Activated gamma-delta T cell treated with Interleukin-2 at 50 U/mL for 16 hours (primary cell): Measurements from ENCODE around the gene CNIH3.
"Not testable (repeated sequence)": the region's sequence is repeated elsewhere in the genome, so short reads cannot be mapped to it uniquely, and the experiment has no call there.

Source experiments
- DNase-seq: peaks from one replicate; pipeline ENCODE4 v3.0.0-alpha.2; 2020

Gene CNIH3

DNA sequence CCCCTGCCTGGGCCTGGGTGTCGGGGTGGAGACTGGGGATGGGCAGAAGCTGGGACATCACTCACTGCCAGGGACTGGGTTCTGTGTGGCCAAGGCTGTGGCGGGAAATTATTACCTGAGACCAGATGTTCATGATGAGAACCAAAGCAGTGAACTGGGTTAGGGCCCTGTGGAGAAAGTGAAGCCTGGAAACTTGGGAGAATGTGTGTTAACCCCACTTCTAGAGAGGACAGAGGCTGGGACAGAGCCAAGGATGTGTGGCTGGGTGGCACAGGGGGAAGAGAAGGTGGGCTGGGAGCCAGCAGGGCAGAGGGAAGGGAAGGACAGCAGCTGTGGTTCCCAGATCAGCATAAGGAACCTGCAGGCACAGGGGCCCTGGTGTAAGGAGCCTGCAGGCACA, 31.3 kb downstream of the CNIH3 start:
- no peak for DNase-seq

DNA sequence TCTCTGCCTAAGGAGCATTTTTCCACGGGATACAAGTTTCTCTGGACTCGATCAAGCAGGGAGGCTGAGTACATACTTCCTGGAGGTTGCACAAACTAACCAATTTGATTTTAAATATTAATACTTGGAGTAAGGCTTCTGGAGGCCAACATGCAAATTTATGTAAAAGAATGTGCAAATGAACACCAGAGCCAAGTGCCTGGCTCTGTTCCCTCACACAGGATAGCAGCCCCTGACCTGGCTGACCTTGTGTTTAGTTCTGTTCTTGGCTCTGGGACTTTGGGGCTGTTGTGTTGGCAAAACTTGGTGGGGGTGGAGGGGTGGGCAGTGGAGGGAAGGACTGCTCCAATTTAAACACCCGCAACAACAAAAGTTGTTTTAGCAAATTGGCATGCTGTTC, 34.2 kb downstream of the CNIH3 start:
- no peak for DNase-seq

DNA sequence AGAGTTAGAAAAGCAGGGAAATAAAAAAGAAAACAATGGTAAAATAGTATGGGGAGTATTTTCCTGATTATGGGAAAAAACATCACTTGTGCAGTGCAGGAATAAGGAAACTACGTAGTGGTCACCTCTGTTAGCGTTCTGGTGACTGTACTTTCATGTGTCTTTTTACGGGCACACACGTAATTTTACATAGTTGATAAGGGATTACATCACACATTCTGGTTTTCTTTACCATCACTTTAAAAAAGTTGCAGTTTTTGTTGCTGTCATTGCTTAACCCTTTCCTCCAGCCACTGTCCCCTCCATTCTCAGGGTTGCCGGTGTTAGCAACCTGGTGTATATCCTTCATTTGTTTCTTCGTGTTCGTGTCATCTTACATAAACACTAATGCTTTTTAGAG, 35.1 kb downstream of the CNIH3 start:
- no peak for DNase-seq

DNA sequence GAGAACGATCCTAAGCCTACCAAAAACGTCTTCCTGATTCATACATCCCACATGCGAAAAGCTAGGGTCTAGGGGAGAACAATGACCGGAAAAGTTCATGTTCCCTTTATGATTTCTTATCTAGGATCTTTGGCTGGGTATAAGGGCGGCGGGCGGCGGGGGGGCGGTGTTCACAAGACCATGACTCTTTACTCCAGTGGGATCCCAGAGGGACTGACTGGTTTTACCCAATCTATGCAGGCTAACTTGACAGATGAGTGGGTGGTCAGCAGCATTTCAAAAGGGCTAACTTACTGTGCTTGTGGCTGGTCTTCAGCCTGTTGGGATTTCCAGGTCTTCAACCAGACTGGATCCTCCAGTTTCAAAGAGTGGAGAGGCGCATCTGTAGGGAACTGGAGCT, 40.3 kb downstream of the CNIH3 start:
- no peak for DNase-seq

DNA sequence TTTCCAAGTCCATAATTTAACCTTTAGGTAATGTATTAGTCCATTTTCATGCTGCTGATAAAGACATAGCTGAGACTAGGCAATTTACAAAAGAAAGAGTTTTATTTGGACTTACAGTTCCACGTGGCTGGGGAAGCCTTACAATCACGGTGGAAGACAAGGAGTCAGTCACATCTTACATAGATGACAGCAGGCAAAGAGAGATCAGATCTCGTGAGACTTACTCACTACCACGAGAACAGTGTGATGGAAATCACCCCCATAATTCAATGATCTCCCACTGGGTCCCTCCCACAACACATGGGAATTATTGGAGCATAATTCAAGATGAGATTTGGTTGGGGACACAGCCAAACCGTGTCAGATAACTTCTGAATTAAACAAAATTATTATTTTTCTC, 44.0 kb downstream of the CNIH3 start:
- no peak for DNase-seq

DNA sequence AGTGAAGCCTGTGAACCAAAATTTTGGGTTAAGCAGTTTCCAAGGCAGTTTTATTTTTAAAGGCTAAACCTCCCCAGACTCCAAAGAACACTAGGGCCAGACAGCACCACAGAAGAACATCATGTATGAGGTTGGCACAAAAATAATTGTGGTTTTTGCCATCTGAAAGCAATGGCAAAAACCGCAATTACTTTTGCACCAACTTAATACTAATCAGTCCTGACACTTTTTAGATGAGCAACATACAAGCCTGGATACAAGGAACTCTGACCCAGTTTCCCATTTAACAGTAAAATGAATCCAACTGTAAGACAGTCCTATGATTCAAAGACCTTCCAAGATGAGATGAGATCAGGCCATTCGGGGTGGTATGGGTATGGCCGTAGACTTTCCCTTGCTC, 46.8 kb downstream of the CNIH3 start:
- no peak for DNase-seq

DNA sequence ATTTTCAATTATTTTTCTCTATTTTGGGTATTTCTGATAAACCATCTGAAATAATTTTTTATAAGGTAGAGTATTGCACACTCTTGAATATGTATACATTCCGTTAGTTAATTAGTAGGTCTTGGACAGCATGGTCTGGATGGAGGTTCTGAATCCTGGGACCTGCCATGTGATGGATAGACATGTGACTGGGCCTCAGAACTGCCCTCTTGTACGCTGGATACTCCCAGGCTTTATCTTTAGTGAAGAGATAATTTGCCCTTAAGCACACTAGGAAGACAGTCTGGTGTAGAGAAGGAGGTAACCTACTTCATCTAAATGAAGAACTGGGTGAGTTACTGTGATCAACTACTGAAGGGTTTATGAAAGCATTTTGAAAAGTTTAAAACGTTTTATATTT, 48.9 kb downstream of the CNIH3 start:
- no peak for DNase-seq

DNA sequence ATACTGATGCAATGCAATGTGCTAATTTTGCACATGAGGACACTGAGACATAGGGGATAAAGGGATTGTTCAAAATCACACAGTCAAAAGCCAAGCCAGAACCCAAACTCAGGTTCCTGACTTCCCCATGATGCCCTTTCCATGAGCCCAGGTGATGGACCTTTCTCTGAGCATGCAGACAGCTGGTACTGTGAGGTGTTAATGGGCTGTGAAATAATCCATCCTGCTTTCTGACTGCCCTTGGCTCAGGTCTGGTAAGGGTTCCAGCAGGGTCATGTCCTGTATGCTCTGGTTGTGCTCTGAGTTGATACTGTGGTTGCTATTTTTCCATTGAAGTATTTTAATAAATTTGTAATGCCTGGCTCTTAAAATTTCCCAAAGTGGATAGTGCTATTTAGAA, 50.0 kb downstream of the CNIH3 start:
- no peak for DNase-seq

DNA sequence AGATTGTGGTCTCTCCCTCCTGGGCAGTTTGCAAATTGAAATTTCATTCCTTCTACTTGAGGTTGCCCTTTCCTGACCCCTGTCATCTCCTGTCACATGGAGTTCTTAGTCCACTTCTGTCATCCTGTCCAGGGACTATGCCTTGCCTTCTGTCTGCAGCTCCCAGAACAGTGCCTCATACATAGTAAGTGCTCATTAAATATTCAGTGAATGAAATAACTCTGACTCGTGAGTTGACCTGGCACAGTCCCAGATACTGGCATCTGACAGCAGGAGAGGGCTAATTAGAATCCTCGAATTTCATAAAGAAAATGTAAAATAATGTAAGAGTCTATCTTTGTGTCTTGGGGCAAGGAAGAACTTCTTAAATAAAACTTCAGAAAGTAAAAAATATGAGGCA, 50.8 kb downstream of the CNIH3 start:
- no peak for DNase-seq

DNA sequence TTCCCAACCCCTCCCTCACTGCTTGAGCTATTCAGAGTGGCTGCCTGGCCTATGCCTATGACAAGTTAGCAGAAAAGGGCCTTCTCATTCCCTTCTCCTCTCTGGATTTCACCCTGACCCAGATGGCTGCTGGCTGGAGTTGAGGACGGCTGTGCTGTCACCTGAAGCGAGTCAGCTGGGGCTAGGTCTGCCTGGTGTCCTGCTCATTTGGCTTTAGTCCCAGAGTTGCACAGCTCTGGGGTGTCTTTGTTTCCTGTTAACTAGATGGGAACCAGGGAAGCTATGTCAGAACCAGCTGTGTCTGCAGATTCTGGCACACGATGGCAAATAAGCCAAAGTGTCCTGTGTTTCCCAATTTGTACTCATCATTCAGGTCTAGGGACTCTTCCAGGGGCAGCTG, 52.9 kb downstream of the CNIH3 start:
- no peak for DNase-seq

DNA sequence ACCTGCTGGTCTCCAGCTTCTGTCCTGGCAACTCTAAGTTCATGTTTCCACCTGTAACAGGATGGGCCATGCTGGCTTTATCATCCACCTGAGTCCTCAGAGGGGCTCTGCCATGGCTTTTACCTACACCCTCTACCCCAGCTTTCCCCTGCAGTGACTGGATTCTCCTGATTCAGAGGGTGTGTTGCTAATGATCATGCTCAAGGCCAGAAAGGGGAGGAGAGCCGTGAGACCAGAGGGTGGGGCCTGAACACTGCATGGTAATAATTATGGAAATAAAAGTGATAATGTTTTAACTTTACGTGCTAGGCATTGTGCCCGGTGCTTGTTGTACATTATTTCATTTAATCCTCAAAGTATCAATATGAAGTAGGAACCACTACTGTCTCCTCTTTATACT, 53.3 kb downstream of the CNIH3 start:
- DNase-seq: no peak

DNA sequence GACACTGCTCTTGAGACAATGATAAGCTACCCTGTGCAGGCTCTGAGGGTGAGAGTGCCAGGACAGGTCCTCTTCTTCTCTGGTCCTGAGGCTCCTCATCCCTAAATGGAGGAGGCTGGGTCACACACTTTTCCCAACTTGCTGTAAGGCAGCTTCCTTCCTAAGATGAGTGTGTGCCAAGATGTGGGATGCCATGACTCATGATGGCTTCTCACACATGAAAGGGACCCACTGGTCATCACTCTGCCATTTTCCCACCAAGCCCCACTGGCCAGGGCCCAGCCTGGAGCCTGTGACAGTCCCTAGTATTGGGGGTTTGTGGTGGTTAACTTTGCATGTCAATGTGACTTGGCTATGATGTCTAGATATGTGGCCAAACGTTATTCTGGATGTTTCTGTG, 54.4 kb downstream of the CNIH3 start:
- no peak for DNase-seq

DNA sequence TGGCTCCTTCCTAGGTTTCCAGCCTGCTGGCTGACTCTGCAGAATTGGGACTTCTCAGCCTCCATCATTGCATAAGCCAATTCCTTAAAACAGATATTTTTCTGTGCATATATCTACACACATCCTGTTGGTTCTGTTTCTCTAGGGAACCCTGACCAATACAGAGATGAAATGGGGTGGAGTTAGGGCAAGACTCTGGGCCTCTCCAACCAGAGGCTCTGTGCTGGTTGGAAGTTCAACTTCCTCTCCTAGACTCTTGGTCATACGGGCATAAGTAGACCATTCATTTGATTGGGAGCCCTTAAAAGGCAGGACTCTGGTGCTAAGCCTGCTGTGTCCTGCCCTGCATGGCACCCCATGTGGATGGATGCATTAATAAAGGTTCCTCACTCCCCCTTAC, 55.0 kb downstream of the CNIH3 start:
- no peak for DNase-seq

DNA sequence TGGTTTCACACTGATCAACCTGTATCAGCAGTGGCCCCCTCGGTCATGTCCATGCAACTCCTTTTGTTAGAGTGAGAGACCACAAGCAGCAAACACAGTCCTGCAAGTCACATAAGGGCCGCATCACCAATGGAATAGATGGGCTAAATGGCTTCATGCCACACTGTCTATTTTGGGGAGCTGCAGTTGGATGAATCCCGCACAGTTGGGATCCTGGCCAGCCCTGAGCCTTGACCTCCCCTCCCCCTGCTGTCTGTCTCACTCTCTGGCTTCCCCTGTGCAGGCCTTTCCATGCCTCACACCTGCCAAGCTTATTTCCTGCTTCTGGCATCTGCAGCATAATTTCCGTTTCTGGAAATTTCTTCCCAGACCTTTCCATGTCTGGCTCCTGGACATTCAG, 57.0 kb downstream of the CNIH3 start:
- DNase-seq: no peak

DNA sequence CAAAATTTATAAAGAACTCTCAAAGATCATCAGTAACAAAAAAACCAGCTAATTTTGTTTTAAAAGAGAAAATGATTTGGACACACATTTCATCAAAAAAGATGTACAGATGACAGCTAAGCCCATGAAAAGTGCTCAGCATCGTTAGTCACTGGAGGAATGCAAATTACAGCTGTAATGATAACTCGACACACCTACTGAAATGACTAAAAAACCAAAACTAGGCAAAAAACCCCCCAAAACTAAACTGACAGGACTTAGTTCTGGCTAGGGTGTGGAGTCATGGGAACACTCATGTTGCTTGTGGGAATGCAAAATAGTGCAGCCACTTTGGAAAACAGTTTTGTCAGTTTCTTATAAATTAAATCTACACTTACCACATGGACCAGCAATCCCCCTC, 59.5 kb downstream of the CNIH3 start:
- DNase-seq: no peak

DNA sequence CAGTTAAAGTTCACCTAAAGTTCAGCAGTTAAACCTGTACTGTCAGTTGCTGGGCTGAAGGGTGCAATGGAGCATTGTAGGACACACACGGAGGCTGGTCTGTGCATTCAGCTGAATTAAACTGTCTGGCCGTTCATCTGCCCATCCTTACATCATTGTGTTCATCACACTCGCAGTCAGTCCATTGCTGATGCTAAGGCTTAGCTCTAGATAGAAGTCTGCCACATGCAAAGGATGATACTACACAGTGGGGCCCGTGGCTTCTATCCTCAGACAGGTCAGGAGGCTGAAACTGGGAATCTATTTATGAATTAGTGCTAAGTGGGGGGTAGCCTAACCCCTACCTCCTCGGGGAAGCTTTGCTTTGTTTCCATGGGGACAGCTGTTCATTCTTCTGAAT, 60.4 kb downstream of the CNIH3 start:
- no peak for DNase-seq

DNA sequence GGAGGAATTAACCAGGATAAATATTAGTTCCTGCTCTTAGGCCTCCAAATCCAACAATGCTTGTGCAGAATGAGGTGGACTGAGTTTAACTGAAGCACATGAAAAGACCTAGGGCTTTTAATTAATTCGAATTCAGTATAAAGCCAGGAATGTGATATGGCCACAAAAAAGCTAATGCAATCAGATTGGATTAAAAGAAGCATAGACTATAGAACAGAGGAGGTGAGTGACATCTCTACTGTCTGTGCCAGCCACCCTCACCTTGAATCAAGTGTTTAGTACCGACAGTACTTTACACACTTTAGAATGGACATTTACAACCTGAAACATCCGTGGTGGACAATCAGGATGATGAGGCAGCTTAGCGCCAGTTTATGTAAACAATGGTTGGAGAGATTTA, 62.1 kb downstream of the CNIH3 start:
- DNase-seq: no peak

DNA sequence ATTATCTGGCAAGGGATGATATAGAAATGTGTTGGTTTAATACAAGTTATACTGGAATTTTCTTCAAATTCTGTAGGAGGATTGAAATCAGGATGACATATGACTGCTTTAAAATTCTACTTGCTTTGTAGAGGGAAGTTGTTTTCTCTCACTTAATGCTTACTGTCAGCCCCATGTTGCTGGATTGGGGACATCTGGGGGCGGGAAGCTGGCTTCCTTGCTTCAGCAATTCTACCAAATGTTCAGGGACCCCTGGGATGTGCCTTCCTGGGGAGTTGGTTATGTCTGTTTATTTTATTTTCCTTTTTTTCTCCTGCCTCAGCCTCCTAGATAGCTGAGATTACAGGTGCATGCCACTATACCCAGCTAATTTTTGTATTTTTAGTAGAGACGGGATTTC, 63.5 kb downstream of the CNIH3 start:
- no peak for DNase-seq

DNA sequence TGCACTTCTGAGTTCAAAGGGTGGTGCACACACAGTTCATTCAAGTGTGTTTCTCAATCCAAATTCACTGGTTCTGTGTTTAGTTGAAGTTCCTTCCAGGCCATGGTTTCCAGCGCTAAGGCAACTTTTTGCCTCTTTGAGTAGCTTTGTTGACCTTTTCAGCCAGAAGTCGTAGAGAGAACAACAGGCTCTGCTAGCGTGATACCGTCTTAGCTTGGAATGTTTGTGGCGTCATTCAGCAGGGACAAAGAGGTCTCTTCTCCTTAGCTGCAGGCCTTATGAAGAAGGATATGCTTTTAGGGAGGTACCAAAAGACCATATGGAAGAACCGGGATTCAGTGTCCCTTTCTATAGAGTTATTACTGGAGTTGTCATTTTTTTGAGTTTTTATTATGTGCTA, 65.7 kb downstream of the CNIH3 start:
- DNase-seq: no peak

DNA sequence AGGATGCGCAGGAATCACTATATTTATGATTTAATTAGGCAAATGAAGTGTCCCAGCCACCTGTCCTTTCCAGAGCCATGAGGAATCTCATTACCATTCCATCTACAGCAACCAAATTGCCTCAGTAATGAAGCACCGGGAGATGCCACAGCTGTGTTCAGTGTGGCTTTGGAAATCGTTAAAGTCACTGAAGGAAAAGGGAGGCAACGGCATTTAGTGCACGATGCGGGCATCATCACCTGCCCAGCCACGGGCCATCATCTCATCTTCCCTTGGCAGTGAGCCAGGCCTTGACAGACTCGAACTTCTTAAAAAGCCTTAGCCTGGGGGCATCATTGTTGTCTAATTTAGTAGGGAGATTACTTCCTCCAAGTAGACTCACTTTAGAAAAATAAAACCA, 67.8 kb downstream of the CNIH3 start:
- no peak for DNase-seq

DNA sequence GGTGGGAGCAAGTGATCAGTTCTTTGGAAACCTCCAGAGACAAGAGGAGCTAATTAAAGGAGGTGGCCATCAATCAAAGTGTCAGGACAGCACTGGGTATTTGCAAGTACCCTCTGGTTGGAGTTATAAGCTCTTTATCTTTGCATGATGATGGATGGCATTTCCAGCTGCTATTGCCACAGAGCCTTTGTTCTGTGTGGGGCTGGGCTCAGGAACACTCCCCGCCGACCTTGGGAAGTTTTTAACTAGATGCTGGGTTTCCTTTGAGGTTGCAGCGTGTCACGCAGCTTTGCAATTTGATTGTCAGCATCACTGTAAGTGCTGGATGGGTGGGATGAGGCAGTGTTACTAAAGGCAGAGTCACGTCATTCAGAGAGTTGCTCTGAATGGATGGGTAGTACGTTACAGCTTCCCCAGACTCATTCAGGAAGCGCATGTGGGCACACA, 68.9 kb downstream of the CNIH3 start:
- no peak for DNase-seq

DNA sequence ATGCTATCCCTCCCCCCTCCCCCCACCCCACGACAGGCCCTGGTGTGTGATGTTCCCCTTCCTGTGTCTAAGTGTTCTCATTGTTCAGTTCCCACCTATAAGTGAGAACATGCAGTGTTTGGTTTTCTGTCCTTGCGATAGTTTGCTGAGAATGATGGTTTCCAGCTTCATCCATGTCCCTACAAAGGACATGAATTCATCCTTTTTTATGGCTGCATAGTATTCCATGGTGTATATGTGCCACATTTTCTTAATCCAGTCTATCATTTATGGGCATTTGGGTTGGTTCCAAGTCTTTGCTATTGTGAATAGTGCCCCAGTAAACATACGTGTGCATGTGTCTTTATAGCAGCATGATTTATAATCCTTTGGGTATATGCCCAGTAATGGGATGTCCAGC, 70.0 kb downstream of the CNIH3 start:
- DNase-seq: not testable (repeated sequence)

DNA sequence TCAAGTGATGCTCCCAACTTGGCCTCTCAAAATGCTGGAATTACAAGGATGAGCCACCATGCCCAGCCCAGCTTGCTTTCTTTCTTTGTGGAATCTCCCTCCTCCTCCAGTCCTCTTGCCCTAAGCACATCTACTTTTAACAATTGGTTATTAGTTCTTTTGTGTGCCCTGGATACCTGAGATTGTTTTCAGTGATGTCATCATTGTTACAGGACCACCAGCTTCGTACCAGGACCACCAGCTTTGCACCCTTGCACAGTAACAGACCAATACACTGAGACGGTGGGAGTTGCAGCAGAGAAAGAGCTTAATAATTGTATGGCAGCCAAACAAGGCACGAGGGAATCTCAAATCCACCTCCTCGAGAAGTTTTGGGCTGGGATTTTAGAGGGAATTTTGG, 71.3 kb downstream of the CNIH3 start:
- DNase-seq: no peak

DNA sequence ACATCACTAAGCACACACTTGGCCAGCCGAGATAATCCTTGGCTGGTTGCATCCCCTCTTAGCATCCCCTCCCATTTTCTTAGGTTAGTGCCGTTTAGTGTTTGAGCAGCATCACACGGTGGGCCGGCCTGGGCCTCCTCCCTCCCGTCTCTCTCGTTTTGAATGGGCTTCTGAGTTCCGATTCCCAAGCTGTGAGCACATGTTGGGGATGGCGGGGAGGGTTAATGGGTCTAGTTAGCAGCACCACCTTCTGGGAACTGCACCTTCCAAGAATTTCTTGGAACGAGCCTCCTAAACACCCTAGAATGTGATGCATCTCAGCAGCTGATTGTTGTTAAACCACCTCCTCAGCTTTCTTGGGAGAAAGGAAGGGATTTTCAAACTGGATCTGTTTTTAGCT, 73.3 kb downstream of the CNIH3 start:
- no peak for DNase-seq

DNA sequence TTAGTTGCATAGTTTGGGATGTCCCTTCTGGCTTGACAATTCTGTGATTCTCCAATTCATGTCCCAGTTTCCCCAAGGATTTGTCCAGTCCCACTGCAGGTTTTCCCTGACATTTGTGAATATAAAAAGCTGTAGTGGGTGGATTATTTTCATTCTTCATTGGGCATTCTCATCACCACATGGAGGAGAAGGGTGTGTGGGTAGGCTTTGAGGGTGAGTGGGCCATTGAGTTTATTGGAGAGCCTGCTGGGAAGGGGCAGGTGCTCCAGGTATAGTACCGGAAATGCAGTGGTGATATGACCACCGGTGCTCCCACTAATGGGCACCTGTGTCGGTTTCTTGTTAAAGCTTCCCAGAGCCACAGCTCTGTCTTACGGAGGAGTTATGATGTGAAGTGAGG, 74.5 kb downstream of the CNIH3 start:
- DNase-seq: no peak

DNA sequence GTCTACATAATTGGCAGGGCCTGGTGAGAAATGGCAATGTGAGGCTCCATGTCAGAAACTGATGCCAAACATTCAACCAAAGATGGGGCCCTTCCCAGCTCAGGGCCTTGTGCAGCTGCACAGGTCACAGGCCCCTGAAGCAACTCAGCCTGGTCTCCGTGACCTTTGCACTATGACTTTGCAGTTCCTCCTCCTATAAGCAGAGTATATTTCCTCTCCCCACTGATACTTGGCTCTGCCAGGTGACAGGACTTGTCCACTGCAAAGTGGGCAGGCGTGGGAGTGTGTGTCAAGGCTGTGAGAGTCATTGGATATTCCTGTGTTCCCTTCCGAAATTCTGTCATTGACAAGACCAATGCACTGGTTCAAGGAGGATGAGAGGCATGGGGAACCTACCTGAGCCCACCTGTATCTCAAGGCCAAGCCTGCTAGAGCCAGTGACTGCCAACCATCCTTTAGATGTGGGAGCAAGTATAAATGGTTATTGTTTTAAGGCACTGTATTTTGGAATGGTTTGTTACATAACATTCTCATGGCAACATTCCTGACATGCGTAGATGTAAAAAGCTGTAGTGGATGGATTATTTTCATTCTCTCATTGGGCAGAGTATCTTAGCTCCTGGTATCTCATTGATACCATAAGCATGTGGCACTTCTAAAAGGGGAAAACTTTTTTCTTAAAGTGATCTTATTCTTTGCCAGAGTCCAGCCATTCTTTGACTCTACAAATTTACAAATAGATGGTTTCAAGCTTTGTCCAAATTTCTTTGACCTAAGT, 75.2 kb downstream of the CNIH3 start:
- DNase-seq: no peak
